Renal cortex interstitium (tissue), 15 donors: ENCODE data around the gene PTGFR. TPM values are rescaled to one million over a fixed set of nuclear protein-coding genes. Genes with fewer than 3 reads are reported as not detected.
A peak's percentile ranks its signal among the peaks of the same experiment; 100 is the strongest.

Source experiments
- DNase-seq, 11 donors: peaks; one replicate each; pipeline ENCODE4 v3.0.0-alpha.2; 2013; ENCODE audit warnings: low read depth in 9 of 11, low spot score in 4 of 11; ENCODE audit errors: extremely low read depth in 1 of 11
- long read RNA-seq, 16 experiments: transcript quantifications; one replicate each; lab custom pipeline, GENCODE V29; 2026
- polyA plus RNA-seq, 3 donors: library from polyadenylated mRNA; unstranded; fragments of 120-200 nt; gene quantifications; one replicate each; pipeline ENCODE4 v1.2.1, GENCODE V29; 2013; ENCODE audit not compliant: insufficient read length in 3 of 3

The PTGFR gene, protein sequence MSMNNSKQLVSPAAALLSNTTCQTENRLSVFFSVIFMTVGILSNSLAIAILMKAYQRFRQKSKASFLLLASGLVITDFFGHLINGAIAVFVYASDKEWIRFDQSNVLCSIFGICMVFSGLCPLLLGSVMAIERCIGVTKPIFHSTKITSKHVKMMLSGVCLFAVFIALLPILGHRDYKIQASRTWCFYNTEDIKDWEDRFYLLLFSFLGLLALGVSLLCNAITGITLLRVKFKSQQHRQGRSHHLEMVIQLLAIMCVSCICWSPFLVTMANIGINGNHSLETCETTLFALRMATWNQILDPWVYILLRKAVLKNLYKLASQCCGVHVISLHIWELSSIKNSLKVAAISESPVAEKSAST
- polyA plus RNA-seq: under 1 TPM; 0.19 to 0.44 (median 0.33) TPM
- long read RNA-seq, donor 1: 0 reads
- long read RNA-seq, donor 2: 0 reads
- long read RNA-seq, donor 3: 0 reads
- long read RNA-seq, donor 4: 0 reads
- long read RNA-seq, donor 5: 0 reads
- long read RNA-seq, donor 6: 0 reads
- long read RNA-seq, donor 7: 0 reads
- long read RNA-seq, donor 8: 0 reads
- long read RNA-seq, donor 9, full-length matches to known transcripts: 1 of 1 reads
- long read RNA-seq, donor 9, partial matches to known transcripts: 0 of 1 reads
- long read RNA-seq, donor 9, other reads (novel, unspliced or antisense): 0 of 1 reads
- long read RNA-seq, donor 10: 0 reads
- long read RNA-seq, donor 11: 0 reads
- long read RNA-seq, donor 12: 0 reads
- long read RNA-seq, donor 13: 0 reads
- long read RNA-seq, donor 14: 0 reads
- long read RNA-seq, donor 15: 0 reads
- long read RNA-seq, donor 16: 0 reads

DNA sequence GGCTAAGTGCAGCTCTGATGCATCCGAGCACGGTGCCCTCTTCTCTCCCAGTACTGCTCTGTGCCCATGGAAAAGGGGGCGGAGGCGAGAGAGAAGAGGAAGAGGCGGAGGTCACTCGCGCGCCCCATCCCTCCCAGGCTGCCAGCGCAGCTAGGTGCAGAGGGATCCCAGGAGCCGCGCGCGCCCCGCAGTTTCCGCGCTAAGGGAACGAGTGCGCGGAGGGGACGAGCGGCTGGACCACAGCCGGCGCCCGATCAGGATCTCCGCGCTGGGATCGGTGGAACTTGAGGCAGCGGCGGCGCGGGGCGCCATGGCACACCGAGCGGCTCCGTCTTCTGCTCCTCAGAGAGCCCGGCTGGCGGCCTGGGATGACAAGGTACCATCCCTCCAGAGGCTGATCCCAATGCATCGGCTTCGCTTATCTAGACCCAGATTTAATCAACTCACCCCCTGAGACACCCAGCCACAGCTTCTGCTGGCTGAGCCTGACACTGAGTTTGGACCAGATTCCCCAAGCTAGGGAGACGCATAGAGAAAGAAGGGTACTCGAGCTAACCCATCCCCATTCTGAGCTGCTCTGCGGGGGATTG is at the start of gene PTGFR:
TSS of gene PTGFR (plus strand) at position 114 of the 590 bp plus-strand sequence. CDS start 1,770 bp downstream, outside the sequence.
- DNase-seq: peak in 4 of 11 donors; percentile 7 to 13 (median 9)

DNA sequence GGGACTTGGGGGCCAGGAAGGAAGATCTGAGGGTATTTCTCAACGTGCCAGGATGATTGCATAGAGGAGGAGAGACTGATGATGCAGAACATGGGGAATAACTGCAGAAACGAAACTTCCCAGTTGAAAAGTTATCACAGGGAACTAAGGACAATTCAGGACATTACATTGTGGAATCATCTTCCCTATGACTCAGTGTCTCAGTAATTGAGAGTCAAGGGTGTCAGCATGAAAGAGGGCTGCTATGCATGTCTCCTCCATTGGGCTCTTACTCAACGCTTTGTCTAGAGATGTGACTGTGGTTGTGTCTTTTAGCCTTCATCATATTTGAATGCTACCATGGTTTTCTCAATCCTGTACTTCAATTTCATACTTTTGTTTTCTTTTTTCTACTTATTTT is 48.9 kb upstream of the PTGFR start:
- DNase-seq: no peak

DNA sequence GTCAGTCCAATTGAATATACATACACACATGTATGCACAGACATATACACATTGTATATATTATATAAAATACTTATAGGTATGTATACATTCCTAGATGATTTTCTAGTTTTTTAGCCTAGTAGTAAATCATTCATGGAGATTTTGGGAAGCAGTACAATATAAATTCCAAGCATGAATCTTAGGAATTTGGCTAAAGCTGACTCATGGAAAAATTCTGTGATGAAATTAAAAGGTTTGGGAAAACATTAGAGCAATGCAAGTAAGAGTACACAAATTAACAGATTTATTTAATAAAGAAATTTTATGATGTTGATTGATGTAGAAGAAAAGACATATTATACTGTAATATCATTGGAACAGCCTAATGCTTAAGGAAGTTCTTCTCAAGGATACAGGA is 43.7 kb upstream of the PTGFR start:
- no peak for DNase-seq

DNA sequence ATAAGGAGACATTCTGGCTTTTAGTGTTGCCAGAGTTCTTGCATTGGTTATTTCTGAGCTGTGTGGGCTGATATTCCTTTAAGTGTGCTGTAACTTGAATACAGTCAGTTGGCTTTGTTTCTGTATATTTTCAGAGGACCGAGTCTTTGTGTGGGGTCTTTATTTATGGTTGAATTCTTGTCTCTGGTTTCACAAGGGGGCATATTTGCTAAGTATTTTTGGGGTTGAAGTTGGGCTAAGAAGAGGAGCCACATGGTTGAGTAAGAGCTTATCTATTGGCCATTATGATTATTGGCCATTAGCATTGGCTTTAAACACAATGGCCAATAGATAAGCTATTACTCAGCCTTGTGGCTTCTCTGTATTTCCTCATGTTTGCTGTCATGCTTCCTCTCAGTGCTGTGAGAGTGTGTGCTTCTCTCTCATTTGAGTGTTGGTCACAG is 26.3 kb upstream of the PTGFR start:
- no peak for DNase-seq

DNA sequence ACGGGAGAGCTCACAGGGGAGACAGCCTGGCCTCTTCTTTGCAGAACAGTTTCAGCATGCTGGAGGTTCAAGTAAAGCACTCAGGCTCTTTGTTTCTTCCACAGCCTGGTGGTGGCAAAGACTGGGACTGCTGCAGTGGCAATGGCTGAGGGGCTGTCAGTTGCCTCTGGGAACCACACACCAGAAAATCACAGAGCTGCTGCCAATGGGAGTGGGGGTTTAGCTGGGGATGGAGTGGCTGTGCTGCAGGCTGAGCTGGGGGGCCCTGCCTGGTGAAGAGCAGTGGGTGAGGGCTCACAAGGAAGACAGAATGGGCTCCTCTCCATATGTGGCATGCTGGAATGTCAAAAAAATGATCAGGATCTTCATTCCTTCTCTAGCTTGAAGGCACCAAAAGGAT is 25.6 kb upstream of the PTGFR start:
- no peak for DNase-seq

DNA sequence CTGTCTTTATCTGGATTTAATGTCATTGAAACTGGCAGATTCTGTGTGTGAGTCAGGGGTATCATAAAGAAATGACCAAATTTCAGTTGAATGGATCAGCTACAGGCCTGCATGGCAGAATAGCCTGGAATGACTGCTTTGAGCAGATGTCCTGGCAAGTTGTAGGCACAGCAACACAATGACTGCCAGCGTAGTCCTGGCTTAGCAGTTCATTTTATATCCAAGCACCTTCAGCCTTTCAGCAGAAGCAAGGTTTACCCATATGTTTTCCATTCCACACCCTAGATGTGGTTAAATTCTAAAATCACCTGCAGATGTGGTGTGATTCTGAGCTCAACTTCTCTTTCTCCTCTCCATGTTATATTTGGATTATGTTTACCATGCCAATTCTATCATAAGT is 22.3 kb upstream of the PTGFR start:
- DNase-seq: no peak

DNA sequence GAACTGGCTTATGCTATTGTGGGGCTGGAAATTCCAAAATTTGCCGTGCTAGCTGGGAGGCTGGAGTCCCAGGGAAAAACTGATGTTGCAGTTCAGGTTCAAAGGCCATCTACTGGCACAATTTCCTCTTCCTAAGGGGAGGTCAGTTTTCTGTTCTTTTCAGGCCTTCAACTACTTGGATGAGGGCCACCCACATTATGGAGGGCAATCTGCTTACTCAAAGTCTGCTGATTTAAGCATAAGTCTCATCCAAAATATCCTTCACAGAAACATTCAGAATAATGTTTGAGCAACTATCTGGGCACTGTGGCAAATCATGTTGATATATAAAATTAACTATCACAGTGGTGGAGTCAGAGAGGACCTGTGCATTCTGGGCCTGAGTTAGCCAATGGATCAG is 21.2 kb upstream of the PTGFR start:
- DNase-seq: no peak

DNA sequence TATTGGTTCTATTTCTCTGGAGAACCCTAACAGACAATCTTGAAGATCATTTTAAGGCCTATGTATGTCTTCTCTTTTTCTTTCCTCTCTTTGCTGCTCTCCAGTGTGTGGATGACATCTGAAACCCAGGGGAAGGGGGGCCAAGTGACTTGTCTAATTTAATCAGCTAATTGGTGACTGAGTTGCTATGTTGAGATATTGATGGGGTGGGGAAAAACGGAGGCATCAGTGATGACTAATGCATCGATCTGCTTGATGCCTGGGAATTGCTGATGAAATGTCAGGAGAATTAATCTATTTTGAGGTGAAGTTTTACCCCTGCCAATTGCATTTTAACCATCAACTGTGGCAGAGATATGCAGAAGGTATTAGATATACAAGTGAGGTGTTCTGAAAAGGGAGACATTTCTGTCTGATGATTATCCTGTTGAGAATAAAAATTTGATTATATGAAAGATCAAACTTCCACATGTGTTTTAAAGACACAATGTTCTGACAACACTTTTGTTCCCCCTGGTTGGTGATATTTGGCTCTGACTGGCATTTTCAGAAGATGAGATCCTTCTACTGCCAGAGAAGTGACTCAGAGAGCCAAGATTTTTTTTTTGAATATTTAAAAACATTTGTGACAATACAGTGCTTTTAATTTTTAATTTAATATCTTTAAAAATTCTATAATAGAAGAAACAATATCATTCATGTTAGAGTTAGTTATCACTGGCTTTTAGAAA is 18.7 kb upstream of the PTGFR start:
- DNase-seq: no peak

DNA sequence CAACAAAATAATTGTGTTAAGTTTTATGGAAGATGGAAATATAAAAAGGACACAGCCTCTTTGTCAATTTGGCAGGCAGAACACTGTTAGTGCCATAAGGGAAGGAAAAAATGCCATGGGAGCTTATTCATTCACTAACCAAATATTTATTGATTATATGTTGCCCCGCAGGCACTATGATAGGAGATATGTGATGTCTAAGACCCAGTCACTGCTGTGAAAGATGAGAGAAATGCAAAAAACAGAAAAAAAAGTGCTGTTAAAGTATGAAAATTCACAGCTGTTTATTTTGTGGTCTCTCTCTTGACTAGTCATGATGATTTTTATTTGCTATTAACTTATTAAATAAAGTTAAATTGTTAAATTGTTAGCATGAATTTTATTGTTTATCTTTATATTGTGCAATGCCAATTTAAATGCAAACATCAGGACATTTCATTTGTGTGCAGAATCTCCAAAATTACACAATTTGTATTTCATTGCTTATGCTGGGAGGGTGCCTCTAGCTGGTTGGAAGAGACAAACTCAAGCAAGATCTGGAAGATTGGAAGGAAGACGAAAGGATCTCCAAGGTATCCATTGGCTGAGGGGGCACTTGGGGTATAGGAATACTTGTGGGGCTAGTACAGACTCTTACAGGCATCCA is 17.8 kb upstream of the PTGFR start:
- no peak for DNase-seq

DNA sequence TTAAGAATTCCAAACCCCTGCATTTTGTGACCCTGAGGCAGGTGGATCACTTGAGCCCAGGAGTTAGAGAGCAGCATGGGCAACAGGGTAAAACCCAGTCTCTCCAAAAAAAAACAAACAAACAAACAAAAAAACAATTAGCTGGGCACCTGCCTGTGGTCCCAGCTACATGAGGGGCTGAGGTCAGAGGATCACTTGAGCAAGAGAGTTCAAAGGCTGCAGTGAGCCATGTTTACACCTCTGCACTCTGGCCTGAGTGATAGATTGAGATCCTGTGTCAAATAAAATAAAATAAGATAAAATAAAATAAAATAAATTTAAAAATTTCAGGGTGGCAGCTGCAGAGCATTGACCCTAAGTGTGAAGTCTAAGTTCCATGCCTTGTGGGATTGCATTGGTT is 16.7 kb upstream of the PTGFR start:
- no peak for DNase-seq

DNA sequence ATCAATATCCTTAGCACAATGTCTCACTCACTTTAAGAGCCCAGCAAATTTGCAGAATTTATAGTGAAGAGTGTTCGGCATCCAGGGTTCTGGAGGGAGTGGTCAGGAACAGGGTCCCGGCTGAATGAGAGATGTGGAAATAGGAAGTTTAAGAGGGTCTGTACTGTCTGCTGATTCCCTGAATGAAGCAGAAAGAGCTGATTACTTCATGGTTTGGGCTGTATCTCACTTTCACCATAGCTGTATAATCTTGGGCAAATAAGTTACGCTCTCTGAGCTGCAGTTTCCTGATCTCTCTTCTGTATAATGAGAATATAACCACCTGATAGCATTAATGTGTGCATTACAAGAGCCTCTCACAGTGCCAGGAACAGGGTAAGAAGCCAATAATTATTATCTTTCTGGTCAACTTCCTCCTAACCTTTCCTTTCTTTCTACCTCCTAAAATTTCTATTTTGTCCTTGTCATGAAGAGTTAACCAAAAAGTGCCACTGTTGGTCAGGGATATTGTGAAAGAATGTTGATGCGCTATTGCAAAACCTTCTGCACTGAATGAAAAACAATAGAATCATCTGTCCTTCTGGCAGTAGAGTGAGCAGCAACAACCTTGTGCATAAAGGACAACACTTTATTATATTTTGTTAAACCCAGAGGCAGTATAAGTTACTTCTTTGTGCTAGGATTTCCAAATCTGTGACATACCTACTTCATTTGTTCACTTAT is 14.7 kb upstream of the PTGFR start:
- DNase-seq: no peak

DNA sequence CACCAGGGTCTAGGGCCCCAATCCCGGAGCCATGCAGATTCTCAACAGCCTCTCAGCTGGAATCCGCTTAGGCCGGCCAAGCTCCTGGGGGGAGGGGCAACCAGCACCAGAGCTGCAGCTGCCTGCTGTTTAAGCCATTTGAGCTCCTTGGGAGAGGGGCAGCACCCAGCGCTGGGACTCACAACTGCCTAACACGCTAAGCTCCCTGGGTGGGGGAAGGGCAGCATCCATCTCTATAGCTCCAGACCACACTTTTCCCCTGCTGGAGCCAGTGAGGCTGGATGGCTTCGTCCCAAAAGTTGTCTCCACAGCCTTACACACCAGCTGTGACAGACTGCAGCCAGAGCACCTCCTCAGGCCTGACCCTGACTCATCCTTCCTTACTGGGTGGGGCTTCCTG is 6.9 kb upstream of the PTGFR start:
- no peak for DNase-seq

DNA sequence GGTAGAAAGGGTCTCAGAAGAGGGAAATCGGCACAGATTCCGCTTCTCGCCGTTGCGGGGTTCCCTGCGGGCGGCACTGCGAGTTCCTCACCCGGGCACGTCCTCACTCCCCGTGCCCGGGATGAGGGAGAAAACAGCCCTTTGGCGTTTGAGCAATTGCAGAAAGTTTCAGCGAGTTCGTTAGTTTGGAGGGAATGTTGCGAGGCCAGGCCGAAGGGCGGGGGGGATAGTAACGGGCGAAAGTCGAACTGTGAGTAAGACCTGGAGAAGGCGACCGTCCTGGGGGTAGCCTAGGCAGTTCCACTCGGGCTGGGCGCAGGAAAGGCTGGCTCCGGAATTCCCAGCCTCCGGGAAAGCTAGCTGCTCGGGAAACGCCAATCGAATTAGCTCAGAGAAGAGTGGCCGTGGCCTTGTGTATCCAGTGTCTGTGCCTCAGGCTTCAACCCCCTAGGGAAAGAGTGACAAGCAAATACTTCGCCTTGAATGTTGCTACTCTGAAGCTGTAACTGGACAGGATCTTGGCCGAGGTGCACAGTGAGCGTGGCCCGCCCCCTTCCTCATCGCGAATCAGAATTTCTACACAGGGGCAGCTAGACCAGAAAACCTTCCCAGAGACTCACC is 787 bp downstream of the PTGFR start:
- DNase-seq: peak in 4 of 11 donors; percentile 3 to 11 (median 6)

DNA sequence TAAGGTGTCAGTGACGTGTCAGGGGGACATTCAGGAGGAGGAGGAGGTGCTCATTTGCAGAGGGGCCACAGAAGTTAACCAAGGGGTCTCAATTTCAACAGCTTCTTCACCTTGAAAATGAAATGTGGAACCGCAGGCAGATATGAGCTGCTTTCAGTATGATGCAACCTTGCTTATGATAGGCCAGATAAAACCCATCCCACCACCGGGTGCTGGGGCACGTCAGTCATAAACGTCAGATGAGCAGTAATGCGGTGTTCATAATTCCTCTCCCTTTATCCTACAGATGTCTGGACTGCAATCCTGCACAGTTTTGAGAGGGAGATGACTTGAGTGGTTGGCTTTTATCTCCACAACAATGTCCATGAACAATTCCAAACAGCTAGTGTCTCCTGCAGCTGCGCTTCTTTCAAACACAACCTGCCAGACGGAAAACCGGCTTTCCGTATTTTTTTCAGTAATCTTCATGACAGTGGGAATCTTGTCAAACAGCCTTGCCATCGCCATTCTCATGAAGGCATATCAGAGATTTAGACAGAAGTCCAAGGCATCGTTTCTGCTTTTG is 1.7 kb downstream of the PTGFR start:
- DNase-seq: no peak

DNA sequence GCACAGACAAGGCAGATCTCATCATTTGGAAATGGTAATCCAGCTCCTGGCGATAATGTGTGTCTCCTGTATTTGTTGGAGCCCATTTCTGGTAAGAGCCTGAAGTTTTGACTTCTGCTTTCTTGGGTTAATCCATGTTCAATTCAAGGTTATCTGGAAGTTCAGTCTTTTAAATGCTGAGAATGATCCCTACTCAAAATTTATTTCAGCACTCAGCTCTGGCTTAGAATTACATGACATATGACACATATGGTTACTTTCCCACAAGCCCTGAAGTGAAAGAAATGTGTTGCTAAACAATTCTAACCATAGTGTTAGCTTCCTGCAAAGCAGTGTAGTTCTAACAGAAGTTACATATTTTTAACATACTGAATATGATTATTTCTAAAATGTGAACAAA is 2.7 kb downstream of the PTGFR start:
- DNase-seq: no peak

DNA sequence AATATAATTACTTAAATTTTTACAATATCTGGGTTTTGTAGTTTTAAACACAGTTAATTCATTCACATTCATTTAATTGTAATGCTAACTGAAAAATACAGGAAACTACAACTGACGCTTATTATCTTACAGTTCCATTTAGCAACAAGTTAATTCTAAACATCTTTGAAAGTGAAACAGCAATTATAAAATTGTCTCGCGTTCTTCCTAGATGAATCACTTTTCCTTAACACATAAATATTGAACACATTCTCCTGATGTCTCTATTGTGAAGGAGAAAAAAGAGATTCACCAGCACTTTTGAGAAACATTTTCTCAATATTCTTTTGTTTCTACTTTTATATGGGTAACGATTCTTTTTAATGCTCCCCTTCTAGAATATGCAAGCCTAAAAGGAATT is 6.4 kb downstream of the PTGFR start:
- no peak for DNase-seq

DNA sequence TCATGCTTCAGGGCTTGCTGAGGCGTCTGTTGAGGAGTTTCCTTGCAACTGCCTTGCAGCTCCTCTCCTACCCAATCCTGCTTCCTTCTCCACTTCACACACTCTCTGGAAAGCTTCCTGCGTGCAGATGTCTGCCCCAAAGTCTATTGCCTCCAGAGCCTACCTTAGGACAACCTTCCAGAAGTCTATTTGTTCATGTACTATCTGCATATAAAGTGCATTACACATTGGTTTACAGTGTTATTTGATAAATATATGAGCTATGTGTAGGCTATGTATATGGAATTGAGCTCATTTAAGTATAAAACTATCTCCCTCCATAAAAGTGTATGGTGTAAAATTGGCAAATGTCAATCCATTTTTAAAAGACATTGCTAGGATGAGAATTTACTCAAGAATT is 9.8 kb downstream of the PTGFR start:
- DNase-seq: no peak
